ENCODE results near the gene RTTN. TPM values are rescaled to one million over a fixed set of nuclear protein-coding genes. Genes with fewer than 3 reads are reported as not detected.

RTTN gene
- polyA plus RNA-seq, 1 of the 3 experiments (the other 2 are of a cell fraction), result 4.7 TPM

DNA sequence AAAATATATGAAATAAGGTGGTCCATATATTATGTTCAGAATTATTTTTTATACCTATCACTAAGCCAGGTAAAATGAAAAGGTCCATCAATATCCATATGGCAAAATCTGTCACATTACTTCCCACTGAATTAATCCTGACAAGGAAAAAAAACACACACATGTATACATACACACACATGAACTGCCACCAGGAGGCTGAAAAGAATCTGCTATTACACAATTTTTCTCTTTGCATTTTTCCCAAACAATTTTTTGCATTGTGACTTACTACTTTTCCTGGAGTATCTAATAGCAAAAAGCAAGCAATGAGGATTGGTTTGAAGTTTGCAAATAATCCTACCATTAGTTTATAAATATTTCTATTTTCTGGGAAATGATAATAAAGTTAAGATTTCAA is 129.6 kb downstream of the RTTN start:
- CTCF ChIA-PET, result no interaction called here
- no peaks in the 10 kb centered on the region; a peak in 1 of 4 replicates for H3K4me1 ChIP-seq (ENCODE audit: control insufficient read depth in 1 of 2, insufficient read depth in 2 of 2, low read depth in 1 of 2, low read length in 1 of 2)
- DNase-seq, result no peak

DNA sequence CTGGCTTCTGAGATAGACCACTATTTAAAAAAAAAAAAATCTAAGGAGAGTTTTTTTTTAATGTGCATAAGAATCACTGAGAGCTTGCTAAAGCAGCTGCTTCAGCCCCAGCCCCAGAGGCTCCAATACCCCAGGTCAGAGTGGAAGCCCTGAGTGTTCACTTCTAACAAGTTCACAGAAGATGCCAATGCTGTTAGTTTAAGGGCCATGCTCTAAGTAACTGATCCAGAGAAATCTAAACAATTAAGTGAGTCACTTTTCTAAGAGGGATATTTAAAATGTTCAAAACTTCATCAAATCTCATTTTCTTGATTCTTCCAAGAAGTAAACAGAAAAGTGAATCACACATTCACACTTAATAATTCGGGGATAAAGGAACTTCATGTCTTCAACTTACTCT is 131.4 kb downstream of the RTTN start:
- Histone ChIP-seq H3K4me3 (ENCODE audit: low read depth in 2 of 2, low read length in 1 of 2) (no peak overlapping the region), H3K4me2 (no peak overlapping the region), H3K27me3 (ENCODE audit: insufficient read depth) (no peaks in the 10 kb centered on the region), H4K20me1 (ENCODE audit: insufficient read depth) (no peaks in the 10 kb centered on the region), H3K79me2 (ENCODE audit: insufficient read depth) (no peaks in the 10 kb centered on the region), H3K4me1 (ENCODE audit: control insufficient read depth in 1 of 2, insufficient read depth in 2 of 2, low read depth in 1 of 2, low read length in 1 of 2) (no peaks in the 10 kb centered on the region; a peak in 1 of 4 replicates), H3K36me3 (replicated peaks in 1 of 2; ENCODE audit: control insufficient read depth in 1 of 2, insufficient read depth in 2 of 2, low read length in 1 of 2) (peaks cover 2 to 8% of the 10 kb centered on the region in 2 experiments), H3F3A (replicated peaks; ENCODE audit: insufficient read depth) (no peaks in the 10 kb centered on the region), H3K9me2 (0 out of 2 replicates have a peak, but pooled peaks cover 3% of the 10 kb centered on the region), H2AFZ (ENCODE audit: low read depth) (no peak overlapping the region), H3K27ac (ENCODE audit: low read depth in 2 of 2, low read length in 1 of 2) (no peak overlapping the region), H3K9me3 (no peaks in the 10 kb centered on the region), H3K9ac (no peak overlapping the region)
- DNase-seq, result no peak
- ChIA-PET POLR2A (no interaction called here), CTCF (interaction anchor here (0.7 to 1.8 kb wide), 2 partner anchors 596 to 1227 kb away, joined by 4 read pairs; no protein-coding TSS in a partner anchor)
- 97% methylated on average over 1 of the region's 1 CpG for WGBS (ENCODE audit: low lambda C conversion rate)
- TF ChIP-seq RFX5 (IDR thresholded peaks at IDR 0.05; ENCODE audit: low read length) (no peak), TCF12 (IDR thresholded peaks at IDR 0.05) (no peak), RAD21 (IDR thresholded peaks at IDR 0.05; ENCODE audit: low read length) (no peak), ELF1 (IDR thresholded peaks at IDR 0.05) (no peak), NFIC (IDR thresholded peaks at IDR 0.05; ENCODE audit: borderline replicate concordance) (no peak)
- TF ChIP-seq, protein P1, sequence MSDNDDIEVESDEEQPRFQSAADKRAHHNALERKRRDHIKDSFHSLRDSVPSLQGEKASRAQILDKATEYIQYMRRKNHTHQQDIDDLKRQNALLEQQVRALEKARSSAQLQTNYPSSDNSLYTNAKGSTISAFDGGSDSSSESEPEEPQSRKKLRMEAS (IDR thresholded peaks at IDR 0.05; ENCODE audit: low read depth), result no peak
- TF ChIP-seq, protein P2, sequence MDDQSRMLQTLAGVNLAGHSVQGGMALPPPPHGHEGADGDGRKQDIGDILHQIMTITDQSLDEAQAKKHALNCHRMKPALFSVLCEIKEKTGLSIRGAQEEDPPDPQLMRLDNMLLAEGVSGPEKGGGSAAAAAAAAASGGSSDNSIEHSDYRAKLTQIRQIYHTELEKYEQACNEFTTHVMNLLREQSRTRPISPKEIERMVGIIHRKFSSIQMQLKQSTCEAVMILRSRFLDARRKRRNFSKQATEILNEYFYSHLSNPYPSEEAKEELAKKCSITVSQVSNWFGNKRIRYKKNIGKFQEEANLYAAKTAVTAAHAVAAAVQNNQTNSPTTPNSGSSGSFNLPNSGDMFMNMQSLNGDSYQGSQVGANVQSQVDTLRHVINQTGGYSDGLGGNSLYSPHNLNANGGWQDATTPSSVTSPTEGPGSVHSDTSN (IDR thresholded peaks at IDR 0.05), result no peak

More for the DNA sequence above, 129.6 kb downstream of the RTTN start:
- peaks cover 4 to 8% of the 10 kb centered on the region in 2 experiments for H3K36me3 ChIP-seq (replicated peaks in 1 of 2; ENCODE audit: control insufficient read depth in 1 of 2, insufficient read depth in 2 of 2, low read length in 1 of 2)
- no peaks in the 10 kb centered on the region for H3K9me3 ChIP-seq
- no peak overlapping the region for H3K4me3 ChIP-seq (ENCODE audit: low read depth in 2 of 2, low read length in 1 of 2)
- H3K27ac ChIP-seq (ENCODE audit: low read depth in 2 of 2, low read length in 1 of 2), result no peak overlapping the region
- H4K20me1 ChIP-seq (ENCODE audit: insufficient read depth), result no peaks in the 10 kb centered on the region
- H3K4me2 ChIP-seq, result no peak overlapping the region
- H3K9ac ChIP-seq, result no peak overlapping the region
- 0 out of 2 replicates have a peak, but pooled peaks cover 3% of the 10 kb centered on the region for H3K9me2 ChIP-seq
- POLR2A ChIA-PET, result no interaction called here
- no peaks in the 10 kb centered on the region for H3K27me3 ChIP-seq (ENCODE audit: insufficient read depth)
- no peaks in the 10 kb centered on the region for H3K79me2 ChIP-seq (ENCODE audit: insufficient read depth)
- TF ChIP-seq, protein P3, sequence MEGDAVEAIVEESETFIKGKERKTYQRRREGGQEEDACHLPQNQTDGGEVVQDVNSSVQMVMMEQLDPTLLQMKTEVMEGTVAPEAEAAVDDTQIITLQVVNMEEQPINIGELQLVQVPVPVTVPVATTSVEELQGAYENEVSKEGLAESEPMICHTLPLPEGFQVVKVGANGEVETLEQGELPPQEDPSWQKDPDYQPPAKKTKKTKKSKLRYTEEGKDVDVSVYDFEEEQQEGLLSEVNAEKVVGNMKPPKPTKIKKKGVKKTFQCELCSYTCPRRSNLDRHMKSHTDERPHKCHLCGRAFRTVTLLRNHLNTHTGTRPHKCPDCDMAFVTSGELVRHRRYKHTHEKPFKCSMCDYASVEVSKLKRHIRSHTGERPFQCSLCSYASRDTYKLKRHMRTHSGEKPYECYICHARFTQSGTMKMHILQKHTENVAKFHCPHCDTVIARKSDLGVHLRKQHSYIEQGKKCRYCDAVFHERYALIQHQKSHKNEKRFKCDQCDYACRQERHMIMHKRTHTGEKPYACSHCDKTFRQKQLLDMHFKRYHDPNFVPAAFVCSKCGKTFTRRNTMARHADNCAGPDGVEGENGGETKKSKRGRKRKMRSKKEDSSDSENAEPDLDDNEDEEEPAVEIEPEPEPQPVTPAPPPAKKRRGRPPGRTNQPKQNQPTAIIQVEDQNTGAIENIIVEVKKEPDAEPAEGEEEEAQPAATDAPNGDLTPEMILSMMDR (IDR thresholded peaks at IDR 0.05), result 0 out of 2 replicates have a peak, but pooled peaks have one; percentile 13
- TF ChIP-seq, protein P1 (IDR thresholded peaks at IDR 0.05; ENCODE audit: low read depth), result no peak
- no peaks in the 10 kb centered on the region for H3F3A ChIP-seq (replicated peaks; ENCODE audit: insufficient read depth)
- no peak overlapping the region for H2AFZ ChIP-seq (ENCODE audit: low read depth)

DNA sequence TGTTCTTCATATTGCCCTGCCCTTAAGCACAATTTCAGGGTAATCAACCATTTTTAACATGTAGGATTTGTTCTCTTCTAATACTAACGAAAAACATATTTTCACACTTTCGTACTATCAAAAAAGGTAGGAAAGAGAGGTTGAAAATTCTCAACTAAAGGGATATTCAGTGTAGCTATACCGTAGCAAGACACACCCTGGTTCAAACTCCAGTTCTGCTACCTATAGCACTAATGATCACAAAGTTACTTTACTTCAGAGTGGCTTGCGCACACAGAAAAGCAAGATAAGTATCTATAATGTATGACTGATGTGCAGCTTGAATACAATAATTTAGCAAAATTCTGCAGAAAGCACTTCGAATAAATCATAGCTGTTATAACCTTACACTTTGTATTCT is 132.1 kb downstream of the RTTN start:
- Histone ChIP-seq H3K27me3 (ENCODE audit: insufficient read depth) (no peaks in the 10 kb centered on the region), H3K27ac (ENCODE audit: low read depth in 2 of 2, low read length in 1 of 2) (no peak overlapping the region), H3K4me1 (ENCODE audit: control insufficient read depth in 1 of 2, insufficient read depth in 2 of 2, low read depth in 1 of 2, low read length in 1 of 2) (no peaks in the 10 kb centered on the region; a peak in 1 of 4 replicates), H3K36me3 (replicated peaks in 1 of 2; ENCODE audit: control insufficient read depth in 1 of 2, insufficient read depth in 2 of 2, low read length in 1 of 2) (peaks cover 2 to 8% of the 10 kb centered on the region in 2 experiments), H3F3A (replicated peaks; ENCODE audit: insufficient read depth) (no peaks in the 10 kb centered on the region), H3K9me3 (no peaks in the 10 kb centered on the region), H3K9me2 (0 out of 2 replicates have a peak, but pooled peaks cover 3% of the 10 kb centered on the region), H3K4me3 (ENCODE audit: low read depth in 2 of 2, low read length in 1 of 2) (no peak overlapping the region), H2AFZ (ENCODE audit: low read depth) (no peak overlapping the region), H3K79me2 (ENCODE audit: insufficient read depth) (no peaks in the 10 kb centered on the region), H3K9ac (no peak overlapping the region), H4K20me1 (ENCODE audit: insufficient read depth) (no peaks in the 10 kb centered on the region), H3K4me2 (no peak overlapping the region)
- WGBS (ENCODE audit: low lambda C conversion rate), result 87% methylated on average over 5 of the region's 5 CpGs
- CTCF ChIA-PET, result interaction anchor here (1.8 kb wide), 1 partner anchor 1226 kb away, joined by 4 read pairs; no protein-coding TSS in a partner anchor
- POLR2A ChIA-PET, result no interaction called here
- DNase-seq, result no peak
- TF ChIP-seq TCF12 (IDR thresholded peaks at IDR 0.05) (no peak), YY1 (IDR thresholded peaks at IDR 0.05; ENCODE audit: low read depth) (no peak), ELF1 (IDR thresholded peaks at IDR 0.05) (no peak), POLR2AphosphoS5 (IDR thresholded peaks at IDR 0.05; ENCODE audit: low read depth, low read length) (no peak), TEAD4 (IDR thresholded peaks at IDR 0.05; ENCODE audit: borderline replicate concordance, insufficient read depth) (no peak)

Data from SK-N-SH (cell line).